Measurements from ENCODE around the gene C10orf90. TPM values are rescaled to one million over a fixed set of nuclear protein-coding genes. Genes with fewer than 3 reads are reported as not detected.
"Not testable (repeated sequence)": the region's sequence is repeated elsewhere in the genome, so short reads cannot be mapped to it uniquely, and the experiment has no call there.

Gene C10orf90
- total RNA-seq, 2 experiments from 2014 or later = not detected

GRCh38 chr10:126550586-126550985 is 119.9 kb downstream of the C10orf90 start:
- H3K27ac Mint-ChIP-seq; H3K4me3 Mint-ChIP-seq; H3K27me3 Mint-ChIP-seq; CTCF ChIA-PET; H3K36me3 Mint-ChIP-seq; H3K9me3 Mint-ChIP-seq (ENCODE audit: low read depth); ATAC-seq; H3K4me1 Mint-ChIP-seq; DNase-seq: not testable (repeated sequence)

GRCh38 chr10:126549344-126549743 is 121.1 kb downstream of the C10orf90 start:
- Mint-ChIP-seq H3K36me3 (no peaks in the 10 kb centered on the region), H3K4me1 (no peaks in the 10 kb centered on the region), H3K4me3 (no peak overlapping the region), H3K27me3 (no peaks in the 10 kb centered on the region), H3K27ac (no peak overlapping the region), H3K9me3 (ENCODE audit: low read depth) (peaks cover 8% of the 10 kb centered on the region)
- no peak for ATAC-seq
- CTCF ChIA-PET = interaction anchor here (0.8 kb wide), 1 partner anchor 1305 kb away, joined by 3 read pairs; no protein-coding TSS in a partner anchor
- no peak for DNase-seq

- no peak overlapping the region for H3K4me3 Mint-ChIP-seq
- H3K4me1 Mint-ChIP-seq = no peaks in the 10 kb centered on the region
- DNase-seq (no peak), ATAC-seq (no peak)
- peaks cover 3% of the 10 kb centered on the region for H3K9me3 Mint-ChIP-seq (ENCODE audit: low read depth)
- H3K27ac Mint-ChIP-seq = no peak overlapping the region
- H3K27me3 Mint-ChIP-seq = no peaks in the 10 kb centered on the region
- CTCF ChIA-PET = no interaction called here
- no peaks in the 10 kb centered on the region for H3K36me3 Mint-ChIP-seq
Measured at GRCh38 chr10:126544565-126544964, 125.9 kb downstream of the C10orf90 start.

GRCh38 chr10:126538439-126539135 is 131.9 kb downstream of the C10orf90 start:
- DNase-seq = no peak
- Mint-ChIP-seq H3K4me3 (no peak overlapping the region), H3K27ac (no peak overlapping the region), H3K27me3 (no peaks in the 10 kb centered on the region), H3K36me3 (no peaks in the 10 kb centered on the region), H3K9me3 (ENCODE audit: low read depth) (no peaks in the 10 kb centered on the region), H3K4me1 (no peaks in the 10 kb centered on the region)
- CTCF ChIA-PET = no interaction called here
- ATAC-seq = no peak

- Mint-ChIP-seq H3K27me3 (no peaks in the 10 kb centered on the region), H3K4me3 (no peak overlapping the region), H3K4me1 (no peaks in the 10 kb centered on the region), H3K27ac (no peak overlapping the region), H3K36me3 (no peaks in the 10 kb centered on the region), H3K9me3 (ENCODE audit: low read depth) (no peaks in the 10 kb centered on the region)
- DNase-seq (no peak), ATAC-seq (no peak)
- CTCF ChIA-PET = no interaction called here
Measured at GRCh38 chr10:126536656-126537055, 133.8 kb downstream of the C10orf90 start.

GRCh38 chr10:126536148-126536547 is 134.3 kb downstream of the C10orf90 start:
- CTCF ChIA-PET = no interaction called here
- ATAC-seq (no peak), DNase-seq (no peak)
- Mint-ChIP-seq H3K27me3 (no peaks in the 10 kb centered on the region), H3K27ac (no peak overlapping the region), H3K4me1 (no peaks in the 10 kb centered on the region), H3K4me3 (no peak overlapping the region), H3K9me3 (ENCODE audit: low read depth) (no peaks in the 10 kb centered on the region), H3K36me3 (no peaks in the 10 kb centered on the region)

GRCh38 chr10:126533644-126534043 is 136.8 kb downstream of the C10orf90 start:
- H3K4me3 Mint-ChIP-seq = no peak overlapping the region
- DNase-seq (no peak), ATAC-seq (no peak)
- no peak overlapping the region for H3K27ac Mint-ChIP-seq
- CTCF ChIA-PET = no interaction called here
- H3K4me1 Mint-ChIP-seq = no peaks in the 10 kb centered on the region
- H3K27me3 Mint-ChIP-seq = no peaks in the 10 kb centered on the region
- H3K36me3 Mint-ChIP-seq = no peaks in the 10 kb centered on the region
- H3K9me3 Mint-ChIP-seq (ENCODE audit: low read depth) = peaks cover 2% of the 10 kb centered on the region

GRCh38 chr10:126528315-126528835 is 142.1 kb downstream of the C10orf90 start:
- H3K36me3 Mint-ChIP-seq = no peaks in the 10 kb centered on the region
- H3K4me3 Mint-ChIP-seq = no peak overlapping the region
- peaks cover 2% of the 10 kb centered on the region for H3K9me3 Mint-ChIP-seq (ENCODE audit: low read depth)
- no peaks in the 10 kb centered on the region for H3K4me1 Mint-ChIP-seq
- CTCF ChIA-PET = no interaction called here
- no peak overlapping the region for H3K27ac Mint-ChIP-seq
- ATAC-seq (no peak), DNase-seq (no peak)
- H3K27me3 Mint-ChIP-seq = no peaks in the 10 kb centered on the region

- Mint-ChIP-seq H3K36me3 (no peaks in the 10 kb centered on the region), H3K4me3 (no peak overlapping the region), H3K27me3 (no peaks in the 10 kb centered on the region), H3K4me1 (no peaks in the 10 kb centered on the region), H3K27ac (no peak overlapping the region), H3K9me3 (ENCODE audit: low read depth) (peaks cover 2% of the 10 kb centered on the region)
- DNase-seq (no peak), ATAC-seq (no peak)
- CTCF ChIA-PET = no interaction called here
Measured at GRCh38 chr10:126527645-126528314, 142.7 kb downstream of the C10orf90 start.

- H3K27ac Mint-ChIP-seq = no peak overlapping the region
- no peaks in the 10 kb centered on the region for H3K27me3 Mint-ChIP-seq
- no peaks in the 10 kb centered on the region for H3K36me3 Mint-ChIP-seq
- H3K9me3 Mint-ChIP-seq (ENCODE audit: low read depth) = no peaks in the 10 kb centered on the region
- no peak for ATAC-seq
- no peak overlapping the region for H3K4me3 Mint-ChIP-seq
- no peaks in the 10 kb centered on the region for H3K4me1 Mint-ChIP-seq
- CTCF ChIA-PET = no interaction called here
- no peak for DNase-seq
Measured at GRCh38 chr10:126525326-126525725, 145.2 kb downstream of the C10orf90 start.

- Mint-ChIP-seq H3K27ac (no peak overlapping the region), H3K4me1 (no peaks in the 10 kb centered on the region), H3K9me3 (ENCODE audit: low read depth) (no peaks in the 10 kb centered on the region), H3K36me3 (no peaks in the 10 kb centered on the region), H3K27me3 (no peaks in the 10 kb centered on the region), H3K4me3 (no peak overlapping the region)
- no peak for DNase-seq
- CTCF ChIA-PET = no interaction called here
- ATAC-seq = no peak
Measured at GRCh38 chr10:126524526-126524925, 146.0 kb downstream of the C10orf90 start.

- Mint-ChIP-seq H3K27me3 (no peaks in the 10 kb centered on the region), H3K4me1 (no peaks in the 10 kb centered on the region), H3K4me3 (no peak overlapping the region), H3K27ac (no peak overlapping the region), H3K36me3 (no peaks in the 10 kb centered on the region), H3K9me3 (ENCODE audit: low read depth) (peaks cover 2% of the 10 kb centered on the region)
- ATAC-seq (no peak), DNase-seq (no peak)
- CTCF ChIA-PET = no interaction called here
Measured at GRCh38 chr10:126523071-126523470, 147.4 kb downstream of the C10orf90 start.

GRCh38 chr10:126521399-126521798 is 149.1 kb downstream of the C10orf90 start:
- Mint-ChIP-seq H3K27me3 (no peaks in the 10 kb centered on the region), H3K27ac (no peak overlapping the region), H3K4me1 (no peaks in the 10 kb centered on the region), H3K36me3 (no peaks in the 10 kb centered on the region), H3K9me3 (ENCODE audit: low read depth) (peaks cover 4% of the 10 kb centered on the region), H3K4me3 (no peak overlapping the region)
- ATAC-seq = no peak
- DNase-seq = no peak
- CTCF ChIA-PET = no interaction called here

GRCh38 chr10:126520751-126521317 is 149.7 kb downstream of the C10orf90 start:
- CTCF ChIA-PET = no interaction called here
- Mint-ChIP-seq H3K36me3 (no peaks in the 10 kb centered on the region), H3K4me1 (no peaks in the 10 kb centered on the region), H3K27me3 (no peaks in the 10 kb centered on the region), H3K27ac (no peak overlapping the region), H3K4me3 (no peak overlapping the region), H3K9me3 (ENCODE audit: low read depth) (peaks cover 4% of the 10 kb centered on the region)
- DNase-seq (no peak), ATAC-seq (no peak)

Measured in activated CD8-positive, alpha-beta memory T cell treated with anti-CD3 and anti-CD28 coated beads, Interleukin-2, amount 10 ng/mL, durations not matched to agents 7 days and 5 days (primary cell).